Panc1 (cell line): ENCODE measurements around the gene RIPPLY3.

Source experiments
- POLR2AphosphoS5 ChIP-seq: IDR thresholded peaks from 2 replicates; pipeline ENCODE4 v1.6.1; 2012; ENCODE audit warnings: mild to moderate bottlenecking, low read depth, low read length, moderate library complexity
- TF ChIP-seq, protein P1 (sequence below): fragments of 450-650 bp; IDR thresholded peaks from 2 replicates; pipeline ENCODE4 v1.5.1; 2017; ENCODE audit warnings: mild to moderate bottlenecking

GRCh38 chr21:36974851-36975192 is 31.7 kb upstream of the RIPPLY3 start:
- TF ChIP-seq, protein P1, sequence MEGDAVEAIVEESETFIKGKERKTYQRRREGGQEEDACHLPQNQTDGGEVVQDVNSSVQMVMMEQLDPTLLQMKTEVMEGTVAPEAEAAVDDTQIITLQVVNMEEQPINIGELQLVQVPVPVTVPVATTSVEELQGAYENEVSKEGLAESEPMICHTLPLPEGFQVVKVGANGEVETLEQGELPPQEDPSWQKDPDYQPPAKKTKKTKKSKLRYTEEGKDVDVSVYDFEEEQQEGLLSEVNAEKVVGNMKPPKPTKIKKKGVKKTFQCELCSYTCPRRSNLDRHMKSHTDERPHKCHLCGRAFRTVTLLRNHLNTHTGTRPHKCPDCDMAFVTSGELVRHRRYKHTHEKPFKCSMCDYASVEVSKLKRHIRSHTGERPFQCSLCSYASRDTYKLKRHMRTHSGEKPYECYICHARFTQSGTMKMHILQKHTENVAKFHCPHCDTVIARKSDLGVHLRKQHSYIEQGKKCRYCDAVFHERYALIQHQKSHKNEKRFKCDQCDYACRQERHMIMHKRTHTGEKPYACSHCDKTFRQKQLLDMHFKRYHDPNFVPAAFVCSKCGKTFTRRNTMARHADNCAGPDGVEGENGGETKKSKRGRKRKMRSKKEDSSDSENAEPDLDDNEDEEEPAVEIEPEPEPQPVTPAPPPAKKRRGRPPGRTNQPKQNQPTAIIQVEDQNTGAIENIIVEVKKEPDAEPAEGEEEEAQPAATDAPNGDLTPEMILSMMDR = no peak
- TF ChIP-seq POLR2AphosphoS5 = no peak
